Keratinocyte (primary cell): ENCODE measurements around the gene RAB3A.

Experiments used
- CTCF ChIP-seq, 3 experiments: IDR thresholded peaks in 1 of 3; conservative IDR thresholded peaks in 1 of 3; optimal IDR thresholded peaks in 1 of 3; 2 replicates in 2 of 3; 3 replicates in 1 of 3; pipeline versions ENCODE3 to v1.5.1; 2011; ENCODE audit warnings: low read length in 3 of 3, mild to moderate bottlenecking in 3 of 3, moderate library complexity in 2 of 3, control low read depth in 1 of 3, inconsistent platforms in 1 of 3; ENCODE audit not compliant: insufficient read depth in 2 of 3; ENCODE audit errors: extremely low read depth in 1 of 3
- EZH2 ChIP-seq: IDR thresholded peaks from one replicate; pipeline ENCODE4 v1.6.1; 2012; ENCODE audit warnings: inconsistent platforms, mild to moderate bottlenecking, low read length, moderate library complexity

GRCh38 chr19:18203408-18203862, 407 bp downstream of the RAB3A start:
- no peak for TF ChIP-seq CTCF (optimal IDR thresholded peaks at IDR 0.05 in 1 of 3, IDR thresholded peaks at IDR 0.05 in 1 of 3, conservative IDR thresholded peaks at IDR 0.05 in 1 of 3; ENCODE audit: extremely low read depth in 1 of 3, insufficient read depth in 2 of 3, low read length in 3 of 3)
- TF ChIP-seq EZH2, result peak; percentile 29
